Measurements from ENCODE around the gene ASB3.

- TF ChIP-seq CTCF (IDR thresholded peaks at IDR 0.05; ENCODE audit: low read length) (no peak), EZH2 (optimal IDR thresholded peaks at IDR 0.05; ENCODE audit: low read depth, low read length) (no peak), EZH2phosphoT487 (IDR thresholded peaks at IDR 0.05; ENCODE audit: low read length) (no peak)
Observed at GRCh38 chr2:53694096-53694771, 92.5 kb downstream of the ASB3 start.

Measured in MM.1S (cell line).